MCF 10A (cell line): Measurements from ENCODE around the gene SNAPIN. TPM values are rescaled to one million over a fixed set of nuclear protein-coding genes. Genes with fewer than 3 reads are reported as not detected.
A peak's percentile ranks its signal among the peaks of the same experiment; 100 is the strongest.

Experiments used
- BruUV-seq: library from RNA; stranded (reverse); fragments of 400-500 nt; replicated peaks from 2 replicates; lab custom pipeline; 2021; lab: Mats Ljungman, UMichigan
- CTCF ChIA-PET: fragments of 300-600 bp; sonication (Branson Sonifier 250); formaldehyde crosslinking; extraction: SDS; loops from one replicate; lab custom pipeline; 2021; ENCODE audit warnings: antibody characterized with exemption, inconsistent platforms; lab: Yijun Ruan, JAX
- POLR2A ChIA-PET: fragments of 300-600, 350-650 bp; sonication (Branson Sonifier 250); formaldehyde crosslinking; extraction: SDS; loops from one replicate; lab custom pipeline; 2020; ENCODE audit warnings: antibody characterized with exemption, inconsistent platforms; lab: Yijun Ruan, JAX
- DNase-seq: peaks from one replicate; pipeline ENCODE4 v3.0.0-alpha.2; 2018; ENCODE audit not compliant: unreplicated experiment
- H3K27ac Mint-ChIP-seq: one replicate; pipeline ENCODE4 v1.8.0; 2022; ENCODE audit warnings: mild to moderate bottlenecking, low read depth, mixed read lengths; ENCODE audit not compliant: unreplicated experiment
- H3K27me3 Mint-ChIP-seq: one replicate; pipeline ENCODE4 v1.8.0; 2022; ENCODE audit warnings: mixed read lengths; ENCODE audit not compliant: insufficient read depth, unreplicated experiment
- H3K36me3 Mint-ChIP-seq: one replicate; pipeline ENCODE4 v1.8.0; 2022; ENCODE audit warnings: mild to moderate bottlenecking, moderate library complexity, mixed read lengths; ENCODE audit not compliant: insufficient read depth, unreplicated experiment
- H3K4me1 Mint-ChIP-seq: one replicate; pipeline ENCODE4 v1.8.0; 2022; ENCODE audit warnings: mixed read lengths; ENCODE audit not compliant: insufficient read depth, unreplicated experiment
- H3K4me3 Mint-ChIP-seq: one replicate; pipeline ENCODE4 v1.8.0; 2022; ENCODE audit warnings: mild to moderate bottlenecking, moderate library complexity, mixed read lengths; ENCODE audit not compliant: unreplicated experiment
- H3K9me3 Mint-ChIP-seq: one replicate; pipeline ENCODE4 v1.8.0; 2022; ENCODE audit warnings: mixed read lengths; ENCODE audit not compliant: unreplicated experiment
- CTCF ChIP-seq: fragments of 200-600 bp; IDR thresholded peaks from one replicate; pipeline ENCODE4 v1.8.0; 2022; ENCODE audit warnings: antibody characterized with exemption, mild to moderate bottlenecking; ENCODE audit not compliant: unreplicated experiment
- intact Hi-C: fragments of 100-400 bp; cut with micrococcal nuclease; formaldehyde crosslinking; loops from 2 replicates; pipeline ENCODE4 v1.14.1; 2022
- total RNA-seq: library from RNA; stranded (reverse); gene quantifications from 2 replicates; pipeline ENCODE4 v1.2.3, GENCODE V29; 2022

Gene SNAPIN
- total RNA-seq, 1 experiment from 2014 or later: 63.7 TPM

GRCh38 chr1:153669606-153670005 is 11.1 kb downstream of the SNAPIN start:
- no peak overlapping the region for H3K27ac Mint-ChIP-seq
- no peaks in the 10 kb centered on the region for H3K9me3 Mint-ChIP-seq
- no peaks in the 10 kb centered on the region for H3K27me3 Mint-ChIP-seq
- no peak overlapping the region for H3K4me3 Mint-ChIP-seq
- no peak for DNase-seq
- H3K36me3 Mint-ChIP-seq: no peaks in the 10 kb centered on the region
- CTCF ChIA-PET: interaction anchor here (0.5 to 14.1 kb wide), 6 partner anchors 8 to 160 kb away, joined by 3 to 273 read pairs (median 10); partner anchors contain the start of gene NPR1
- BruUV-seq: no TSS peak
- H3K4me1 Mint-ChIP-seq: peaks cover 5% of the 10 kb centered on the region
- POLR2A ChIA-PET: interaction anchor here (1.0 to 8.0 kb wide), 11 partner anchors 9 to 317 kb away, joined by 3 to 80 read pairs (median 15); partner anchors contain the start of genes CHTOP, RAB13, S100A14 and S100A16
- no peak for TF ChIP-seq CTCF
- intact Hi-C loops: loop anchor here (2.0 to 5.0 kb wide), 3 partner anchors 43 to 137 kb away; partner anchors contain the start of genes INTS3 and S100A13

DNA sequence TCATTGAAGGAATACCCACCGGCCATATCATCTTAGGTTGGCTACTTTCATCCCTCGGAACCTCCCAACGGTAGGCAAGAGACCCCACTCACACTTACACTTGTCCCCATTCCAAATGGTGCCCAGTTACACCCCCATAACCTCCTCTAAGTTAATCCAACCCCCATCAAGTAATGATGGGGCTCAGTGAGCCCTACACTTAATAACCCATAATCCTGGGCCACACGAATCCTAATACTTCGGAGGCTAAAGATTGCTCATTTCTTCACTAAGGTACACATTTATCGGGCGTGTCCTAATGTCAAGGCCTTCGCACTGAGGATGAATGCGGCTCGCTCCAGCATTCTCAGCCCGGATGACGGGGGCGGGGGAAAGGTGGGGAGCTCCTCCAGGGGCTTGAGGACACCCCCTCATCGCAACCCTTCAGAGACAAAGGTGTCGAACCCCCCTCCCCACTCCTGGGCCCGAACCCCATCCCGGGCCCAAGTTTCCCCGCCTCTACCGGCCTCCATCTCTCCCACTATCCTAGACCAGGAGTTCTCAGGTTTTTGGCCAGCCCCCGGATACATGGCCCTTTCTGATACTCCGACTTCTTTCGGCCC is 11.9 kb downstream of the SNAPIN start:
- H3K36me3 Mint-ChIP-seq: no peaks in the 10 kb centered on the region
- H3K27me3 Mint-ChIP-seq: no peaks in the 10 kb centered on the region
- no peak for TF ChIP-seq CTCF
- DNase-seq: no peak
- ChIA-PET CTCF (interaction anchor here (0.6 to 14.1 kb wide), 4 partner anchors 11 to 994 kb away, joined by 3 to 273 read pairs (median 5); no protein-coding TSS in a partner anchor), POLR2A (interaction anchor here (0.5 to 8.0 kb wide), 19 partner anchors 10 to 1634 kb away, joined by 3 to 80 read pairs (median 5); partner anchors contain the start of genes CHTOP, RAB13, S100A11 and S100A14)
- H3K9me3 Mint-ChIP-seq: no peaks in the 10 kb centered on the region
- peaks cover 5% of the 10 kb centered on the region for H3K4me1 Mint-ChIP-seq
- H3K27ac Mint-ChIP-seq: no peak overlapping the region
- BruUV-seq: TSS peak; percentile 82
- no peak overlapping the region for H3K4me3 Mint-ChIP-seq
- intact Hi-C loops: loop anchor here (2.0 to 5.0 kb wide), 3 partner anchors 44 to 138 kb away; partner anchors contain the start of genes INTS3 and S100A13

- DNase-seq: peak; percentile 100
- intact Hi-C loops: loop anchor here (1.0 to 5.0 kb wide), 8 partner anchors 37 to 160 kb away; partner anchors contain the start of genes CHTOP, INTS3 and S100A13
- Mint-ChIP-seq H3K9me3 (no peaks in the 10 kb centered on the region), H3K27me3 (no peaks in the 10 kb centered on the region), H3K4me3 (no peak within 1 kb of the TSS), H3K27ac (no peak within 1 kb of the TSS), H3K4me1 (peaks cover 5% of the 10 kb centered on the region), H3K36me3 (no peaks in the 10 kb centered on the region)
- peak; percentile 27 for TF ChIP-seq CTCF
- POLR2A ChIA-PET: interaction anchor here (0.5 to 8.0 kb wide), 42 partner anchors 10 to 1634 kb away, joined by 3 to 80 read pairs (median 4); partner anchors contain the start of genes CHTOP, CREB3L4, DENND4B and INTS3
- CTCF ChIA-PET: interaction anchor here (0.6 to 14.1 kb wide), 11 partner anchors 12 to 321 kb away, joined by 3 to 273 read pairs (median 4); no protein-coding TSS in a partner anchor
- BruUV-seq: TSS peak; percentile 96
Measured at GRCh38 chr1:153670859-153671627, 12.5 kb downstream of the SNAPIN start, which contains the start of gene ILF2. Gene ILF2 (minus strand): TSS chr1:153670993. CDS start chr1:153670922, 71 bp downstream.
